SH-SY5Y (cell line): ENCODE results near the gene UBAC1.

Experiments used
- GATA2 ChIP-seq: IDR thresholded peaks from 2 replicates; pipeline ENCODE4 v1.6.1; 2011; ENCODE audit warnings: mild to moderate bottlenecking, low read depth, low read length
- GATA3 ChIP-seq: IDR thresholded peaks from 2 replicates; pipeline ENCODE4 v1.6.1; 2011; ENCODE audit warnings: low read depth, mild to moderate bottlenecking, low read length, moderate library complexity

GRCh38 chr9:135952664-135953206 lies 8.4 kb downstream of the UBAC1 start:
- no peak for TF ChIP-seq GATA3
- no peak for TF ChIP-seq GATA2
